PC-9 (cell line): Measurements from ENCODE around the gene WRNIP1. TPM values are rescaled to one million over a fixed set of nuclear protein-coding genes. Genes with fewer than 3 reads are reported as not detected.

ENCODE experiments used
- BruUV-seq: library from RNA; stranded (reverse); fragments of 400-500 nt; replicated peaks from 2 replicates; lab custom pipeline; 2021; lab: Mats Ljungman, UMichigan
- CTCF ChIA-PET: fragments of 300-600 bp; sonication (Branson Sonifier 250); formaldehyde crosslinking; loops from one replicate; lab custom pipeline; 2022; ENCODE audit warnings: antibody characterized with exemption; lab: Charles Lee
- POLR2A ChIA-PET: fragments of 300-600 bp; sonication (Branson Sonifier 250); formaldehyde crosslinking; loops from one replicate; lab custom pipeline; 2022; ENCODE audit warnings: antibody characterized with exemption; ENCODE audit not compliant: unreplicated experiment; lab: Charles Lee
- DNase-seq, 2 experiments: peaks; one replicate each; pipeline versions ENCODE4 v3.0.0 to v3.0.0-alpha.2; 2015 to 2022; ENCODE audit warnings: mixed read lengths in 1 of 2
- H2AFZ ChIP-seq: fragments of 200-600 bp; sonication (generic); 2 replicates; pipeline ENCODE4 v1.8.1; 2017; ENCODE audit warnings: antibody characterized with exemption
- H3F3A ChIP-seq: fragments of 200-600 bp; sonication (generic); 2 replicates; pipeline ENCODE4 v1.8.1; 2017; ENCODE audit warnings: antibody characterized with exemption, mild to moderate bottlenecking, low read depth; ENCODE audit not compliant: insufficient read depth
- H3K27ac ChIP-seq: fragments of 200-600 bp; sonication (generic); 2 replicates; pipeline ENCODE4 v1.6.1; 2016; ENCODE audit warnings: mixed run types
- H3K27me3 ChIP-seq: fragments of 200-600 bp; sonication (generic); 2 replicates; pipeline ENCODE4 v1.6.1; 2016; ENCODE audit warnings: low read depth, mixed run types; ENCODE audit not compliant: insufficient read depth
- H3K36me3 ChIP-seq: fragments of 200-600 bp; sonication (generic); 2 replicates; pipeline ENCODE4 v1.6.1; 2016; ENCODE audit warnings: low read depth, mixed run types
- H3K4me1 ChIP-seq: fragments of 200-600 bp; sonication (generic); replicated peaks from 2 replicates; pipeline ENCODE4 v1.6.1; 2016; ENCODE audit warnings: mixed run types; ENCODE audit not compliant: insufficient read depth
- H3K4me2 ChIP-seq: fragments of 200-600 bp; sonication (generic); 2 replicates; pipeline ENCODE4 v1.6.1; 2017; ENCODE audit warnings: mixed run types
- H3K4me3 ChIP-seq: fragments of 200-600 bp; sonication (generic); 2 replicates; pipeline ENCODE4 v1.6.1; 2016; ENCODE audit warnings: mixed run types
- H3K79me2 ChIP-seq: fragments of 200-600 bp; sonication (generic); 2 replicates; pipeline ENCODE4 v1.6.1; 2017; ENCODE audit warnings: low read depth, mixed run types
- H3K9me2 ChIP-seq: fragments of 200-600 bp; sonication (generic); 2 replicates; pipeline ENCODE4 v1.8.1; 2017; ENCODE audit warnings: mild to moderate bottlenecking; ENCODE audit not compliant: insufficient read depth
- H3K9me3 ChIP-seq: fragments of 200-600 bp; sonication (generic); 2 replicates; pipeline ENCODE4 v1.8.1; 2016; ENCODE audit warnings: low read depth; ENCODE audit not compliant: insufficient read depth
- H4K20me1 ChIP-seq: fragments of 200-600 bp; sonication (generic); 2 replicates; pipeline ENCODE4 v1.8.1; 2017; ENCODE audit not compliant: insufficient read depth
- EZH2 ChIP-seq: fragments of 200-600 bp; sonication (generic); IDR thresholded peaks from 2 replicates; pipeline ENCODE4 v1.8.0; 2017; ENCODE audit warnings: antibody characterized with exemption, low read depth
- intact Hi-C: fragments of 100-400 bp; cut with micrococcal nuclease; formaldehyde crosslinking; loops from one replicate; pipeline ENCODE4 v1.10.0; 2022; ENCODE audit not compliant: unreplicated experiment
- total RNA-seq: library from RNA; stranded (reverse); gene quantifications from 2 replicates; pipeline ENCODE4 v1.2.3, GENCODE V29; 2021
- TF ChIP-seq, protein P1 (sequence below): fragments of 200-600 bp; sonication (generic); conservative IDR thresholded peaks from 2 replicates; pipeline ENCODE4 v1.6.1; 2017; ENCODE audit warnings: mixed run types, antibody characterized with exemption, mild to moderate bottlenecking, moderate library complexity

The WRNIP1 gene
- total RNA-seq, 1 experiment from 2014 or later = 61.4 TPM

DNA sequence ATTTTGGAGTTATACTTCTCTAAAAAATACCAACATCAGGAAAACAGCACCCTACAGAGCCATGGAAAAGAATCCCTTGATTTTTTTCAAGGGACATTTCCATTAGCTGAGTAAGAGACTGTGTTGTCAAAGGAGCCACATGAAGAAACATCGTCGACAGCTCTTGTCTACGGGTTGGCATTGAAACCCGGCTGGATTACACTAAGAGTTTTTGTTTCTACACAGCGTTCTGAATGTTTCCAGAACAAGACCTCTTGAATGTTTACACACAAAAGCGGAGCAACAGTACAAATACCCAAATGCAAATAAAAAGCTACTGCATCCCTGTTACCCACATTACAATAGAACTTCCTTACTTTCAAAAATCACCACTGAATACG, 12.1 kb upstream of the WRNIP1 start:
- POLR2A ChIA-PET = no interaction called here
- Histone ChIP-seq H3K9me3 (no peaks in the 10 kb centered on the region), H3K27me3 (no peaks in the 10 kb centered on the region), H3K9me2 (no peaks in the 10 kb centered on the region), H3F3A (no peaks in the 10 kb centered on the region), H3K4me1 (no peaks in the 10 kb centered on the region), H3K36me3 (no peaks in the 10 kb centered on the region), H3K27ac (no peak overlapping the region), H3K4me3 (no peak overlapping the region), H4K20me1 (no peaks in the 10 kb centered on the region), H3K79me2 (no peaks in the 10 kb centered on the region), H3K4me2 (no peak overlapping the region), H2AFZ (no peak overlapping the region)
- CTCF ChIA-PET = no interaction called here
- intact Hi-C loops = no loop called here
- TF ChIP-seq, protein P1, sequence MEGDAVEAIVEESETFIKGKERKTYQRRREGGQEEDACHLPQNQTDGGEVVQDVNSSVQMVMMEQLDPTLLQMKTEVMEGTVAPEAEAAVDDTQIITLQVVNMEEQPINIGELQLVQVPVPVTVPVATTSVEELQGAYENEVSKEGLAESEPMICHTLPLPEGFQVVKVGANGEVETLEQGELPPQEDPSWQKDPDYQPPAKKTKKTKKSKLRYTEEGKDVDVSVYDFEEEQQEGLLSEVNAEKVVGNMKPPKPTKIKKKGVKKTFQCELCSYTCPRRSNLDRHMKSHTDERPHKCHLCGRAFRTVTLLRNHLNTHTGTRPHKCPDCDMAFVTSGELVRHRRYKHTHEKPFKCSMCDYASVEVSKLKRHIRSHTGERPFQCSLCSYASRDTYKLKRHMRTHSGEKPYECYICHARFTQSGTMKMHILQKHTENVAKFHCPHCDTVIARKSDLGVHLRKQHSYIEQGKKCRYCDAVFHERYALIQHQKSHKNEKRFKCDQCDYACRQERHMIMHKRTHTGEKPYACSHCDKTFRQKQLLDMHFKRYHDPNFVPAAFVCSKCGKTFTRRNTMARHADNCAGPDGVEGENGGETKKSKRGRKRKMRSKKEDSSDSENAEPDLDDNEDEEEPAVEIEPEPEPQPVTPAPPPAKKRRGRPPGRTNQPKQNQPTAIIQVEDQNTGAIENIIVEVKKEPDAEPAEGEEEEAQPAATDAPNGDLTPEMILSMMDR = no peak
- TF ChIP-seq EZH2 = no peak
- DNase-seq = no peak
- no TSS peak for BruUV-seq

DNA sequence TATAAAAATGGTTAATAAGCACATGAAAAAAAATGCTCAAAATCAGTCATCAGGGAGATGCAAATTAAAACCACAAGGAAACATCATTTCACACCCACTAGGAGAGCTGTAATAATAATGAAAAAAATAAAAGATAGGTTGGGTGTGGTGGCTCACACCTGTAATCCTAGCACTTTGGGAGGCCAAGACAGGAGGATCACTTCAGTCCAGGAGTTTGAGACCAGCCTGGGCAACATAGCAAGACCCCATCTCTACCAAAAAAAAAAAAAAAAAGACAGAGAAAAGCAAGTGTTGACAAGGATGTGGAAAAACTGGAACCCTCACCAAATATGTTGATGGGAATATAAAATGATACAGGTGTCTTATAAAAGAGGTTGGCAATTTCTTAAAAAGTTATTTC, 11.4 kb upstream of the WRNIP1 start:
- Histone ChIP-seq H3K9me2 (no peaks in the 10 kb centered on the region), H3K27ac (no peak overlapping the region), H4K20me1 (no peaks in the 10 kb centered on the region), H3K9me3 (no peaks in the 10 kb centered on the region), H3K4me3 (no peak overlapping the region), H3K36me3 (no peaks in the 10 kb centered on the region), H3K79me2 (no peaks in the 10 kb centered on the region), H3K4me1 (no peaks in the 10 kb centered on the region), H3K27me3 (no peaks in the 10 kb centered on the region), H3K4me2 (no peak overlapping the region), H2AFZ (no peak overlapping the region), H3F3A (no peaks in the 10 kb centered on the region)
- no peak for TF ChIP-seq EZH2
- POLR2A ChIA-PET = no interaction called here
- no peak for DNase-seq
- CTCF ChIA-PET = no interaction called here
- no TSS peak for BruUV-seq
- intact Hi-C loops = no loop called here

DNA sequence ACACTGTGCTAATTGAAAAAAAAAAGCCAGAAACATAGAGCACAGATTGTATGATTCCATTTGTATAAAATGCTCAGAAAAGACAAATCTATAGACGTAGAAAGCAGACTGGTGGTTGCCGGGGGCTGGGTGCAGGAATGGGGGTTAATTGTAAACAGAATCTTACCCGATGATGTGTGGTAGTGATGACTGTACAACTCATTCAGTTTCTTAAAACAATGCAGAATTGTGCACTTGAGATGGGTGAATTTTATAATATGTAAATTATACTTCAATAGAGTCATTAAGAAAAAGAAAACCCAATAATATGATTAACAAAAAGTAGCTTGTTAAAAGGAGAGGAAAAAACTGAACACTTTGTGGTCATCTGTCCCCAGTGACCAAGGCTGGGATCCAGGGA, 10.8 kb upstream of the WRNIP1 start:
- CTCF ChIA-PET = no interaction called here
- no TSS peak for BruUV-seq
- intact Hi-C loops = no loop called here

More for the DNA sequence above, 10.8 kb upstream of the WRNIP1 start:
- no peak for DNase-seq
- H3K9me3 ChIP-seq = no peaks in the 10 kb centered on the region
- no peak for TF ChIP-seq EZH2
- TF ChIP-seq, protein P1 = no peak
- H3K27me3 ChIP-seq = no peaks in the 10 kb centered on the region
- no peaks in the 10 kb centered on the region for H3K79me2 ChIP-seq
- no peaks in the 10 kb centered on the region for H3K36me3 ChIP-seq
- no peaks in the 10 kb centered on the region for H3F3A ChIP-seq
- no peaks in the 10 kb centered on the region for H3K4me1 ChIP-seq
- no peak overlapping the region for H2AFZ ChIP-seq
- H4K20me1 ChIP-seq = no peaks in the 10 kb centered on the region
- H3K4me2 ChIP-seq = no peak overlapping the region
- POLR2A ChIA-PET = no interaction called here
- no peak overlapping the region for H3K27ac ChIP-seq
- H3K4me3 ChIP-seq = no peak overlapping the region
- H3K9me2 ChIP-seq = no peaks in the 10 kb centered on the region
